Activated naive CD8-positive, alpha-beta T cell treated with anti-CD3 and anti-CD28 coated beads, Interleukin-2, amount 10 ng/mL, durations not matched to agents 7 days and 5 days (primary cell): ENCODE measurements around the gene KRTAP10-5. TPM values are rescaled to one million over a fixed set of nuclear protein-coding genes. Genes with fewer than 3 reads are reported as not detected.
"Not testable (repeated sequence)": the region's sequence is repeated elsewhere in the genome, so short reads cannot be mapped to it uniquely, and the experiment has no call there.

ENCODE experiments used
- ATAC-seq: fragments of 150-1000 bp; cut with Tn5 transposase; one replicate; pipeline ENCODE4 v1.10.0; 2021; ENCODE audit warnings: low read depth, moderate library complexity
- POLR2A ChIA-PET: fragments of 350-600 bp; sonication (Branson Sonifier 250); formaldehyde crosslinking; loops from one replicate; lab custom pipeline; 2021; ENCODE audit warnings: antibody characterized with exemption; lab: Charles Lee
- DNase-seq: peaks from one replicate; pipeline ENCODE4 v3.0.0; 2021
- H3K27ac Mint-ChIP-seq: one replicate; pipeline ENCODE4 v1.8.0; 2022; ENCODE audit warnings: mild to moderate bottlenecking, mixed read lengths
- H3K27me3 Mint-ChIP-seq: one replicate; pipeline ENCODE4 v1.8.0; 2022; ENCODE audit warnings: mild to moderate bottlenecking, moderate library complexity, mixed read lengths
- H3K36me3 Mint-ChIP-seq: one replicate; pipeline ENCODE4 v1.8.0; 2021; ENCODE audit warnings: mild to moderate bottlenecking, mixed read lengths
- H3K4me1 Mint-ChIP-seq: one replicate; pipeline ENCODE4 v1.8.0; 2021; ENCODE audit warnings: mixed read lengths
- H3K4me3 Mint-ChIP-seq: one replicate; pipeline ENCODE4 v1.8.0; 2022; ENCODE audit warnings: mild to moderate bottlenecking, moderate library complexity, mixed read lengths
- H3K9me3 Mint-ChIP-seq: one replicate; pipeline ENCODE4 v1.8.0; 2021; ENCODE audit warnings: mixed read lengths
- total RNA-seq, 2 experiments: library from RNA; stranded (reverse); gene quantifications; one replicate each; pipeline ENCODE4 v1.2.3, GENCODE V29; 2021

Gene KRTAP10-5
- total RNA-seq, 2 experiments from 2014 or later, result not detected

GRCh38 chr21:44603109-44603875, 22.9 kb upstream of the KRTAP10-5 start:
- no peak overlapping the region for H3K4me3 Mint-ChIP-seq
- ATAC-seq, result no peak
- no peaks in the 10 kb centered on the region for H3K36me3 Mint-ChIP-seq
- H3K9me3 Mint-ChIP-seq, result peaks cover 10% of the 10 kb centered on the region
- POLR2A ChIA-PET, result no interaction called here
- no peaks in the 10 kb centered on the region for H3K4me1 Mint-ChIP-seq
- H3K27ac Mint-ChIP-seq, result no peak overlapping the region
- no peak for DNase-seq
- peaks cover 5% of the 10 kb centered on the region for H3K27me3 Mint-ChIP-seq

GRCh38 chr21:44602463-44602850, 22.1 kb upstream of the KRTAP10-5 start:
- Mint-ChIP-seq H3K27me3 (peaks cover 10% of the 10 kb centered on the region), H3K27ac (no peak overlapping the region), H3K4me3 (no peak overlapping the region), H3K9me3 (peaks cover 8% of the 10 kb centered on the region), H3K36me3 (no peaks in the 10 kb centered on the region), H3K4me1 (no peaks in the 10 kb centered on the region)
- DNase-seq (no peak), ATAC-seq (no peak)
- POLR2A ChIA-PET, result no interaction called here

GRCh38 chr21:44601596-44602462, 21.4 kb upstream of the KRTAP10-5 start:
- H3K36me3 Mint-ChIP-seq, result no peaks in the 10 kb centered on the region
- DNase-seq (no peak), ATAC-seq (no peak)
- H3K4me3 Mint-ChIP-seq, result no peak overlapping the region
- POLR2A ChIA-PET, result no interaction called here
- H3K9me3 Mint-ChIP-seq, result peaks cover 8% of the 10 kb centered on the region
- H3K27ac Mint-ChIP-seq, result no peak overlapping the region
- H3K27me3 Mint-ChIP-seq, result peaks cover 10% of the 10 kb centered on the region
- H3K4me1 Mint-ChIP-seq, result no peaks in the 10 kb centered on the region

GRCh38 chr21:44601091-44601490, 20.7 kb upstream of the KRTAP10-5 start:
- H3K9me3 Mint-ChIP-seq, H3K4me1 Mint-ChIP-seq, H3K27ac Mint-ChIP-seq, POLR2A ChIA-PET, H3K27me3 Mint-ChIP-seq, ATAC-seq, H3K4me3 Mint-ChIP-seq, DNase-seq, H3K36me3 Mint-ChIP-seq: not testable (repeated sequence)

- DNase-seq, H3K36me3 Mint-ChIP-seq, H3K9me3 Mint-ChIP-seq, POLR2A ChIA-PET, ATAC-seq, H3K27me3 Mint-ChIP-seq, H3K4me3 Mint-ChIP-seq, H3K4me1 Mint-ChIP-seq, H3K27ac Mint-ChIP-seq: not testable (repeated sequence)
Observed at GRCh38 chr21:44600118-44600978, 19.9 kb upstream of the KRTAP10-5 start, which contains the start of gene KRTAP10-7. KRTAP10-7 (plus strand) TSS chr21:44600597; CDS start chr21:44600622, 25 bp downstream.

GRCh38 chr21:44599264-44600029, 19.0 kb upstream of the KRTAP10-5 start:
- POLR2A ChIA-PET, result no interaction called here
- Mint-ChIP-seq H3K9me3 (no peaks in the 10 kb centered on the region), H3K4me3 (no peak overlapping the region), H3K27me3 (peaks cover 4% of the 10 kb centered on the region), H3K4me1 (no peaks in the 10 kb centered on the region), H3K27ac (no peak overlapping the region), H3K36me3 (no peaks in the 10 kb centered on the region)
- no peak for ATAC-seq
- no peak for DNase-seq

GRCh38 chr21:44598061-44598460, 17.7 kb upstream of the KRTAP10-5 start:
- Mint-ChIP-seq H3K4me1 (peaks cover 1% of the 10 kb centered on the region), H3K4me3 (no peak overlapping the region), H3K36me3 (no peaks in the 10 kb centered on the region), H3K27me3 (peaks cover 4% of the 10 kb centered on the region), H3K9me3 (no peaks in the 10 kb centered on the region), H3K27ac (no peak overlapping the region)
- no peak for DNase-seq
- POLR2A ChIA-PET, result no interaction called here
- ATAC-seq, result no peak

GRCh38 chr21:44596068-44596725, 15.8 kb upstream of the KRTAP10-5 start:
- Mint-ChIP-seq H3K4me3 (no peak overlapping the region), H3K27ac (no peak overlapping the region), H3K36me3 (no peaks in the 10 kb centered on the region), H3K9me3 (no peaks in the 10 kb centered on the region), H3K27me3 (peaks cover 4% of the 10 kb centered on the region), H3K4me1 (peaks cover 1% of the 10 kb centered on the region)
- POLR2A ChIA-PET, result no interaction called here
- ATAC-seq (no peak), DNase-seq (no peak)

- no peak overlapping the region for H3K4me3 Mint-ChIP-seq
- no peak overlapping the region for H3K27ac Mint-ChIP-seq
- DNase-seq (no peak), ATAC-seq (no peak)
- POLR2A ChIA-PET, result no interaction called here
- H3K27me3 Mint-ChIP-seq, result peaks cover 4% of the 10 kb centered on the region
- no peaks in the 10 kb centered on the region for H3K9me3 Mint-ChIP-seq
- H3K36me3 Mint-ChIP-seq, result no peaks in the 10 kb centered on the region
- H3K4me1 Mint-ChIP-seq, result peaks cover 1% of the 10 kb centered on the region
Observed at GRCh38 chr21:44595524-44595923, 15.1 kb upstream of the KRTAP10-5 start.

GRCh38 chr21:44594406-44594916, 14.1 kb upstream of the KRTAP10-5 start:
- Mint-ChIP-seq H3K36me3 (no peaks in the 10 kb centered on the region), H3K27ac (no peak overlapping the region), H3K9me3 (no peaks in the 10 kb centered on the region), H3K4me3 (no peak overlapping the region), H3K4me1 (peaks cover 1% of the 10 kb centered on the region), H3K27me3 (peaks cover 4% of the 10 kb centered on the region)
- POLR2A ChIA-PET, result interaction anchor here (0.7 kb wide), 1 partner anchor 18 kb away, joined by 5 read pairs; no protein-coding TSS in a partner anchor
- DNase-seq (no peak), ATAC-seq (no peak)

GRCh38 chr21:44593598-44594405, 13.4 kb upstream of the KRTAP10-5 start:
- ATAC-seq, result no peak

More at GRCh38 chr21:44593598-44594405, 13.4 kb upstream of the KRTAP10-5 start:
- Mint-ChIP-seq H3K9me3 (no peaks in the 10 kb centered on the region), H3K4me1 (peaks cover 1% of the 10 kb centered on the region), H3K27me3 (peaks cover 4% of the 10 kb centered on the region), H3K36me3 (no peaks in the 10 kb centered on the region), H3K4me3 (no peak overlapping the region), H3K27ac (peak overlapping the region; percentile 55)
- DNase-seq, result no peak
- POLR2A ChIA-PET, result interaction anchor here (0.7 kb wide), 1 partner anchor 17 kb away, joined by 5 read pairs; no protein-coding TSS in a partner anchor
